Colonic mucosa (tissue), 4 donors: Measurements from ENCODE around the gene ANXA1. TPM values are rescaled to one million over a fixed set of nuclear protein-coding genes. Genes with fewer than 3 reads are reported as not detected.

ENCODE experiments used
- DNase-seq: peaks from one replicate; pipeline ENCODE4 v3.0.0-alpha.2; 2020
- H3K27ac ChIP-seq: fragments of 200-600 bp; one replicate; pipeline ENCODE4 v1.8.0; 2021
- H3K27me3 ChIP-seq: fragments of 200-600 bp; one replicate; pipeline ENCODE4 v1.8.0; 2021
- H3K36me3 ChIP-seq: fragments of 200-600 bp; one replicate; pipeline ENCODE4 v1.8.0; 2021
- H3K4me1 ChIP-seq: fragments of 200-600 bp; one replicate; pipeline ENCODE4 v1.8.0; 2021; ENCODE audit warnings: mild to moderate bottlenecking
- H3K4me3 ChIP-seq: fragments of 200-600 bp; one replicate; pipeline ENCODE4 v1.8.0; 2021
- H3K9ac ChIP-seq, 2 donors: one replicate each; pipeline ENCODE4 v1.7.0; 2013; ENCODE audit warnings: control low read depth in 2 of 2, low read depth in 2 of 2, low read length in 2 of 2
- H3K9me3 ChIP-seq: fragments of 200-600 bp; one replicate; pipeline ENCODE4 v1.8.0; 2021
- intact Hi-C: fragments of 100-400 bp; cut with DNase I; formaldehyde crosslinking; loops from one replicate; pipeline ENCODE4 v1.14.1; 2022
- total RNA-seq, 2 donors: library from RNA; stranded (reverse); fragmentation: NEBNext Ultra II Directional in 1 of 2; extraction: Animal tissue kit (Norgen Biotek cat#: 25700) in 1 of 2; gene quantifications; one replicate each; pipeline ENCODE4 v1.2.1, GENCODE V29; 2021
- TF ChIP-seq, protein P1 (sequence below): fragments of 200-600 bp; IDR thresholded peaks from one replicate; pipeline ENCODE4 v1.8.0; 2022; ENCODE audit warnings: antibody characterized with exemption, mild to moderate bottlenecking
- donor health status: healthy.
- donor health status: DM: no; HTN: no; CAD: no.
- donor health status: DM: no; HTN: no; CAD: no.

The ANXA1 gene
- total RNA-seq, 2 donors from 2014 or later = 19.7 to 58.2 TPM

GRCh38 chr9:73158723-73159122, 7.1 kb downstream of the ANXA1 start:
- H3K9me3 ChIP-seq = no peaks in the 10 kb centered on the region
- H3K4me3 ChIP-seq = no peak overlapping the region
- intact Hi-C loops = no loop called here
- TF ChIP-seq, protein P1, sequence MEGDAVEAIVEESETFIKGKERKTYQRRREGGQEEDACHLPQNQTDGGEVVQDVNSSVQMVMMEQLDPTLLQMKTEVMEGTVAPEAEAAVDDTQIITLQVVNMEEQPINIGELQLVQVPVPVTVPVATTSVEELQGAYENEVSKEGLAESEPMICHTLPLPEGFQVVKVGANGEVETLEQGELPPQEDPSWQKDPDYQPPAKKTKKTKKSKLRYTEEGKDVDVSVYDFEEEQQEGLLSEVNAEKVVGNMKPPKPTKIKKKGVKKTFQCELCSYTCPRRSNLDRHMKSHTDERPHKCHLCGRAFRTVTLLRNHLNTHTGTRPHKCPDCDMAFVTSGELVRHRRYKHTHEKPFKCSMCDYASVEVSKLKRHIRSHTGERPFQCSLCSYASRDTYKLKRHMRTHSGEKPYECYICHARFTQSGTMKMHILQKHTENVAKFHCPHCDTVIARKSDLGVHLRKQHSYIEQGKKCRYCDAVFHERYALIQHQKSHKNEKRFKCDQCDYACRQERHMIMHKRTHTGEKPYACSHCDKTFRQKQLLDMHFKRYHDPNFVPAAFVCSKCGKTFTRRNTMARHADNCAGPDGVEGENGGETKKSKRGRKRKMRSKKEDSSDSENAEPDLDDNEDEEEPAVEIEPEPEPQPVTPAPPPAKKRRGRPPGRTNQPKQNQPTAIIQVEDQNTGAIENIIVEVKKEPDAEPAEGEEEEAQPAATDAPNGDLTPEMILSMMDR = no peak
- H3K4me1 ChIP-seq = no peaks in the 10 kb centered on the region
- no peak overlapping the region for H3K27ac ChIP-seq
- no peak for DNase-seq
- H3K27me3 ChIP-seq = no peaks in the 10 kb centered on the region
- H3K36me3 ChIP-seq = no peaks in the 10 kb centered on the region
- no peak overlapping the region for H3K9ac ChIP-seq

- no peak for DNase-seq
- Histone ChIP-seq H3K36me3 (no peaks in the 10 kb centered on the region), H3K4me1 (no peaks in the 10 kb centered on the region), H3K27me3 (no peaks in the 10 kb centered on the region), H3K27ac (no peak overlapping the region), H3K9ac (no peak overlapping the region), H3K9me3 (no peaks in the 10 kb centered on the region), H3K4me3 (no peak overlapping the region)
- TF ChIP-seq, protein P1 = no peak
- intact Hi-C loops = no loop called here
Measured at GRCh38 chr9:73160868-73161267, 9.2 kb downstream of the ANXA1 start.

DNA sequence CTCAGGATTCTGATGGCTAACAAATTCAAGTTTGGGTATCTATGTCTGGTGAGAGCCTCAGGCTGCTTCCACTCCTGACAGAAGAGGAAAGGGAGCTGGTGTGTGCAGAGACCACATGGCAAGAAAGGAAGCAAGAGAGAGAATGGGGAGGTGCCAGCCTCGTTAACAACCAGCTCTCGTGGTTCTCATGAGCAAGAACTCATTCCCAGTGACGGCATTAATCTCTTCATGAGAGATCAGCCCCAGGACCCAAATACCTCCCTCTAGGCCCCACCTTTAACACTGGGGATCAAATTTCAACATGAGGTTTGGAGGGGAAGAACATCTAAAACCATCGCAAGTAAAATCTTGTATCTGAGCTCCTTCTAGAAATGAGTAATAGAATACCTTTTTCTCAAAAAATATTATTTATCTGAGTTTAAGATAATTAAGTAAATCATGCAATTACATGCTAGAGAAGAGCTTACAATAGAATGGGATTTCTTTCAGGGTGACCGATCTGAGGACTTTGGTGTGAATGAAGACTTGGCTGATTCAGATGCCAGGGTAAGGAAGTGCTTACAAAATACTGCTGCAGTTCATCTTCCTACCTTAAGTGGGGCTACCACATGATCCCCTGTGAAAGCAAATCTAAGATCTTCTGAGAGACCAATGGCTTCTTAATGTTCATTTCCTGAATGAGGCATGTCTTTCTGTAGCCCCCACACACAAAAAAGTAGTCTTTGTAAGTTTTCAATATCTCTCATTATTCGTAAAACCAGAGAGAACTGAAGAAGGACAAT, 11.5 kb downstream of the ANXA1 start:
- no peak overlapping the region for H3K27ac ChIP-seq
- H3K4me3 ChIP-seq = no peak overlapping the region
- no peak for DNase-seq
- H3K27me3 ChIP-seq = no peaks in the 10 kb centered on the region
- TF ChIP-seq, protein P1 = no peak
- intact Hi-C loops = no loop called here
- no peaks in the 10 kb centered on the region for H3K4me1 ChIP-seq
- H3K36me3 ChIP-seq = no peaks in the 10 kb centered on the region
- no peaks in the 10 kb centered on the region for H3K9me3 ChIP-seq
- no peak overlapping the region for H3K9ac ChIP-seq

GRCh38 chr9:73165911-73166310, 14.2 kb downstream of the ANXA1 start:
- no peak overlapping the region for H3K27ac ChIP-seq
- H3K36me3 ChIP-seq = no peaks in the 10 kb centered on the region
- no peak overlapping the region for H3K4me3 ChIP-seq
- H3K27me3 ChIP-seq = no peaks in the 10 kb centered on the region
- no peak for DNase-seq
- no peaks in the 10 kb centered on the region for H3K4me1 ChIP-seq
- no peak overlapping the region for H3K9ac ChIP-seq
- intact Hi-C loops = no loop called here
- TF ChIP-seq, protein P1 = no peak
- H3K9me3 ChIP-seq = no peaks in the 10 kb centered on the region

DNA sequence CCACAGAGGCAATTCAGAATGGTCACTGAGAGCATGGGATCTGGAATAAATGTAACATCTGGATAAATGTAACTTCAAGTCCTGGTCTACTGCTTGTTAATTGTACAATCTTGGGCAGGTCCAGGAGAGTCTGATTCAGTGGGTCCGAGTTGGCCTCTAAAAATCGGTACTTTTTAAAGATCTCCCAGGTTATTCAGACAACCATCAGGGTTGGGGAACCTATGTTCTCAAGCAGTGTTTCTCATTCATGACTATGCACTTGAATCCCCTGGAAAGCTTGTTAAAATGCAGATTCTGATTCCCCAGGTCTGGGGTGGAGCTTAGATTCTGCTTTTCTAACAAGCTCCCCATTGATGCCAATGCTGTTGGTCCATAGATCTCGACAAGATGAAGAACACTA, 14.8 kb downstream of the ANXA1 start:
- Histone ChIP-seq H3K4me3 (no peak overlapping the region), H3K9ac (no peak overlapping the region), H3K36me3 (no peaks in the 10 kb centered on the region), H3K9me3 (no peaks in the 10 kb centered on the region), H3K27me3 (no peaks in the 10 kb centered on the region), H3K27ac (no peak overlapping the region), H3K4me1 (no peaks in the 10 kb centered on the region)
- TF ChIP-seq, protein P1 = no peak
- intact Hi-C loops = no loop called here
- no peak for DNase-seq
